Prostate gland (tissue), 2 donors: ENCODE data around the gene LMX1B. TPM values are rescaled to one million over a fixed set of nuclear protein-coding genes. Genes with fewer than 3 reads are reported as not detected.
"Not testable (repeated sequence)": the region's sequence is repeated elsewhere in the genome, so short reads cannot be mapped to it uniquely, and the experiment has no call there.

Source experiments
- DNase-seq: peaks from one replicate; pipeline ENCODE4 v3.0.0-alpha.2; 2019; ENCODE audit warnings: low spot score
- H3K27ac ChIP-seq, 2 donors: fragments of 200-600 bp; sonication (generic); 2 replicates each; pipeline ENCODE4 v1.5.1; 2017 to 2019
- H3K27me3 ChIP-seq: fragments of 200-600 bp; sonication (generic); replicated peaks from 2 replicates; pipeline ENCODE4 v1.5.1; 2019; ENCODE audit not compliant: insufficient read depth
- H3K36me3 ChIP-seq, 2 donors: fragments of 200-600 bp; sonication (generic); 1 replicate in 1 of 2; 2 replicates in 1 of 2; pipeline versions ENCODE4 v1.5.1 to v1.8.1; 2017 to 2019
- H3K4me1 ChIP-seq: fragments of 200-600 bp; sonication (generic); replicated peaks from 2 replicates; pipeline ENCODE4 v1.5.1; 2019
- H3K4me3 ChIP-seq, 2 donors: fragments of 200-600 bp; sonication (generic); 2 replicates each; pipeline ENCODE4 v1.5.1; 2017 to 2019
- H3K9me3 ChIP-seq: fragments of 200-600 bp; sonication (generic); 2 replicates; pipeline ENCODE4 v1.5.1; 2017
- POLR2A ChIP-seq: fragments of 450-650 bp; IDR thresholded peaks from one replicate; pipeline ENCODE4 v1.6.1; 2016; ENCODE audit warnings: antibody characterized with exemption, mild to moderate bottlenecking
- POLR2AphosphoS5 ChIP-seq: sonication (generic); formaldehyde crosslinking; IDR thresholded peaks from one replicate; pipeline ENCODE4 v1.6.1; 2017; ENCODE audit warnings: antibody characterized with exemption
- whole genome bisulfite sequencing: methylation state at CpG from one replicate; pipeline ENCODE4 v1.1.5; 2018; 5-methylcytosine and 5-hydroxymethylcytosine counted together
- intact Hi-C: fragments of 100-400 bp; cut with DNase I; formaldehyde crosslinking; loops from one replicate; pipeline ENCODE4 v1.14.2; 2022
- total RNA-seq, 2 donors: library from RNA; depleted of rRNA; stranded (reverse); fragments of >200 nt; gene quantifications; one replicate each; pipeline ENCODE4 v1.1.0, GENCODE V29; 2016
- TF ChIP-seq, protein P1 (sequence below), 4 experiments: fragments of 200-600 bp in 2 of 4; fragments of 450-650 bp in 2 of 4; sonication (generic) in 2 of 4; IDR thresholded peaks; 1 replicate in 3 of 4; 2 replicates in 1 of 4; pipeline ENCODE4 v1.5.1; 2016 to 2019; ENCODE audit warnings: antibody characterized with exemption in 4 of 4, mild to moderate bottlenecking in 2 of 4, moderate library complexity in 2 of 4

Gene LMX1B
- total RNA-seq, 2 donors from 2014 or later, result 0.18 to 2.1 TPM

DNA sequence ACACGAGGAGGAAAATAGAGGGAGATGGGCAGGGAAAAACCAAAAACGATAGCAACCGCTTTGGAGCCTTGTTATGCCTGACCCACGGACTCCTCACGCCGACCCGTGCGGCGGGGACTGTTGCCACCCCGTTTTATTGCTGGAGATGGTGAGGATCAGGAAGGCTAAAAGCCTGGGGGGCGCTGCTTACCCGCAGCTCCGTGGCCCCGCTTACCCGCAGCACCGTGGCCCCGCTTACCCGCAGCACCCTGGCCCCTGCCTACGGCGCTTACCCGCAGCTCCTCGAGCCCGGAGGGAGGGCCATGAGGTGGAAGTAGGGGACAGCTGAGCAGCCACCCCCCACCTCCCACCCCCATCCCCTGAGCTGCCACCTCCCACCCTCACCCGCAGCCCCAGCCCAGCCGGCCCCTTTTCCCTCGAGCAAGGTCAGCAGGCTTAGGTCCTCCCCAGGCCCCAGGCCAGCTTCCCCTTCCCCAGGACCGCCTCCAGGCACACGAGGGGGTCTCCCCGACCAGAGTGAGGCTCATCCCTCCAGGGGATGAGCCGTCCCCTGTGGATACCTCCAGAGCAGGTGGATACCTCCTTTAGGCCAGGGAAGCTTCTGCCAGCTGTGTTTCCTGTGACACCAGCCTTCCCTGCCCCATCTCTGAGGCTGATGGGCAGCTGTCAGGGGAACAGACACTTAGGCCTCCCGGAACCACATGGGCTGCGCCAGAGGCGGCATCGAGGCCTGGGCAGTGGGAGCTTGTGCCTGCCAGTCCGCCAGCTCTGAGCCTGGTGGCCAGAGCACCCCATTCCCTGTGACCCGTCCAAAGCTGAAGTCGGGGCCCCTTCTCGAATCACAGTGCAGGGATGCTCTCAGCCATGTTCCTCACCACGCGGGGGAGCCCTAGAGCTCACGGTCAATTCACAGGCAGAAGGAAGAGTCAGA lies 92.3 kb downstream of the LMX1B start:
- H3K4me3 ChIP-seq, result no peak overlapping the region
- H3K27me3 ChIP-seq, result no peaks in the 10 kb centered on the region
- H3K9me3 ChIP-seq, result no peaks in the 10 kb centered on the region
- no peak for TF ChIP-seq POLR2AphosphoS5
- no peak for TF ChIP-seq POLR2A
- TF ChIP-seq, protein P1, sequence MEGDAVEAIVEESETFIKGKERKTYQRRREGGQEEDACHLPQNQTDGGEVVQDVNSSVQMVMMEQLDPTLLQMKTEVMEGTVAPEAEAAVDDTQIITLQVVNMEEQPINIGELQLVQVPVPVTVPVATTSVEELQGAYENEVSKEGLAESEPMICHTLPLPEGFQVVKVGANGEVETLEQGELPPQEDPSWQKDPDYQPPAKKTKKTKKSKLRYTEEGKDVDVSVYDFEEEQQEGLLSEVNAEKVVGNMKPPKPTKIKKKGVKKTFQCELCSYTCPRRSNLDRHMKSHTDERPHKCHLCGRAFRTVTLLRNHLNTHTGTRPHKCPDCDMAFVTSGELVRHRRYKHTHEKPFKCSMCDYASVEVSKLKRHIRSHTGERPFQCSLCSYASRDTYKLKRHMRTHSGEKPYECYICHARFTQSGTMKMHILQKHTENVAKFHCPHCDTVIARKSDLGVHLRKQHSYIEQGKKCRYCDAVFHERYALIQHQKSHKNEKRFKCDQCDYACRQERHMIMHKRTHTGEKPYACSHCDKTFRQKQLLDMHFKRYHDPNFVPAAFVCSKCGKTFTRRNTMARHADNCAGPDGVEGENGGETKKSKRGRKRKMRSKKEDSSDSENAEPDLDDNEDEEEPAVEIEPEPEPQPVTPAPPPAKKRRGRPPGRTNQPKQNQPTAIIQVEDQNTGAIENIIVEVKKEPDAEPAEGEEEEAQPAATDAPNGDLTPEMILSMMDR (IDR thresholded peaks at IDR 0.05), result peak in 3 of 4 experiments; percentile 43 to 63 (median 55)
- WGBS, result 44% methylated on average over 38 of the region's 41 CpGs
- no peak overlapping the region for H3K27ac ChIP-seq
- H3K4me1 ChIP-seq, result no peaks in the 10 kb centered on the region
- peak; percentile 35 for DNase-seq
- intact Hi-C loops, result loop anchor here (1.0 to 10.0 kb wide), 2 partner anchors 75 to 201 kb away; no protein-coding TSS in a partner anchor
- no peaks in the 10 kb centered on the region for H3K36me3 ChIP-seq

DNA sequence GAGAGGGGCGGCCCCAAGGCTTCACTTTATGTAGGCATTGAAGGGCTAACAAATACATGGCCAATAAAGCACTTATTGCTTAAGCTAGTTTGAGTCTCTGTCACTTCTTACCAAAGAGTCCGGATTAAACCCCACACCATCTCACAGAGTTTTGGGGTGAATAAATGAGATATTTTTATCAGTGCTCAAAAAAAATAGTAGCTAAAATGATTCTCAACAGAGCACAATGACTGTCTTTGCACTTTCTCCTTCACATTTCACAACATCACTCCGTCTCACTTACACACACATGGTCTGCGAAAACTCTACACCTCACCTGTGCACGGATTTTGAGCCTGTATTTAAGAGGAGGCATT lies 92.9 kb downstream of the LMX1B start:
- Histone ChIP-seq H3K4me3 (no peak overlapping the region), H3K4me1 (no peaks in the 10 kb centered on the region), H3K27ac (no peak overlapping the region), H3K9me3 (no peaks in the 10 kb centered on the region), H3K36me3 (no peaks in the 10 kb centered on the region), H3K27me3 (no peaks in the 10 kb centered on the region)
- intact Hi-C loops, result loop anchor here (10.0 kb wide), 1 partner anchor 202 kb away; no protein-coding TSS in a partner anchor
- TF ChIP-seq POLR2A, result no peak
- TF ChIP-seq, protein P1 (IDR thresholded peaks at IDR 0.05), result no peak
- no peak for TF ChIP-seq POLR2AphosphoS5
- WGBS, result 58% methylated on average over 5 of the region's 5 CpGs
- DNase-seq, result no peak

DNA sequence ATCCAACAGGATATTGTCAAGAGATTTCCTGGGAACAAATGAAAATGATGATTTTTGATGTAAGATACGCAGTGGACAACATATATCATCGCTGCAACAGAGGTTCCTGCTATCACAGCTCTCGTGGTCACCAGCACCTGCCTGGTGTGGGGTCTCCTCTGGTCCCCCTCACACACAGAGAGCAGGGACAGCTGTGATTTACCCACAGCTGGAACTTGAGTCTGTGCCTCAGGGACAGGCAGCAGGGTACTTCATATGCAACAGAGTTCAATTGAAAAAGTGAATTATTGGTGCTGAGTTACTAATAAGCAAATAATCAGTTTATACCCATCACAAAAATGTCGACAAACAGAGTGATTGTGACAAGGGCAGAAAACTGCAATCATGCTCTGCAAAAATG lies 93.4 kb downstream of the LMX1B start:
- no peaks in the 10 kb centered on the region for H3K27me3 ChIP-seq
- H3K9me3 ChIP-seq, result no peaks in the 10 kb centered on the region
- TF ChIP-seq, protein P1 (IDR thresholded peaks at IDR 0.05), result no peak
- no peak for TF ChIP-seq POLR2AphosphoS5
- no peak for TF ChIP-seq POLR2A
- H3K4me3 ChIP-seq, result no peak overlapping the region
- intact Hi-C loops, result loop anchor here (10.0 kb wide), 1 partner anchor 202 kb away; no protein-coding TSS in a partner anchor
- WGBS, result 82% methylated on average over 4 of the region's 4 CpGs
- H3K27ac ChIP-seq, result no peak overlapping the region
- no peaks in the 10 kb centered on the region for H3K4me1 ChIP-seq
- DNase-seq, result peak; percentile 2
- H3K36me3 ChIP-seq, result no peaks in the 10 kb centered on the region

DNA sequence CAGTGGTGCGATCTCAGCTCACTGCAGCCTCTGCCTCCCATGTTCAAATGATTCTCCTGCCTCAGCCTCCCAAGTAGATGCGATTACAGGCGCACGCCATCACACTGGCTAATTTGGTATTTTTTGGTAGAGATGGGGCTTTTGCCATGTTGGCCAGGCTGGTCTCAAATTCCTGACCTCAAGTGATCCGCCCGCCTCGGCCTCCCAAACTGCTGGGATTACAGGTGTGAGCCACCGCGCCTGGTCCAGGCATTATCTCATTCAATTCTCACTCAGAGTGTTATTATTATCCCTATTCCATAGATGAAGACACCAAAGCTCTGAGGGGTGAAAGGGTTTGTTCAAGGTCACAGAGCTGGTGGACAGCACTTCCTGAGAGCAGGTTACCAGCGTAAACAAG lies 94.0 kb downstream of the LMX1B start:
- intact Hi-C loops, result loop anchor here (10.0 kb wide), 1 partner anchor 203 kb away; no protein-coding TSS in a partner anchor
- not testable (repeated sequence) for H3K4me1 ChIP-seq, H3K4me3 ChIP-seq, H3K9me3 ChIP-seq, H3K27ac ChIP-seq, H3K27me3 ChIP-seq, H3K36me3 ChIP-seq, DNase-seq
- WGBS, result 95% methylated on average over 10 of the region's 10 CpGs

DNA sequence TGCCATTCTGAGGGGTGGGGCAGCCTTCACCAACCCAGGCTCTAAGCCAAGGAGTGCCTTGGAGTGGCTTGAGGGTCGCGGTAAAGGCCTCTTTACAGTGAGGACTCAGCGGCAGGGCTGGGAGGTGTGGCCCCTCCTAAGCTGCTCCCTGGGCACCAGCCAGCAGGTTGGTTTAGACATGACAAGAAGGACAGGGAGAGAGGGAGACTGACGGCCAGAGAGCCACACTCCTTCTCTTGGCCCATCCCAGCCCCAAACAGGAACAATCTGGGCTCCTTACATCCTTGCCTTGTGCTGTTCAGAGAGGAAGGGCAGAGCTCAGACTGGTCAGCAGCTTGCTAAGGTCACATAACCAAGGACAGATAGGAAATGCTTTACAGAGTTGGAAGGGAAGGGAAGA lies 94.5 kb downstream of the LMX1B start:
- WGBS, result 42% methylated on average over 4 of the region's 4 CpGs
- H3K9me3 ChIP-seq, result no peaks in the 10 kb centered on the region
- TF ChIP-seq POLR2A (no peak), POLR2AphosphoS5 (no peak)
- TF ChIP-seq, protein P1 (IDR thresholded peaks at IDR 0.05), result no peak
- DNase-seq, result no peak
- H3K4me1 ChIP-seq, result no peaks in the 10 kb centered on the region
- H3K4me3 ChIP-seq, result no peak overlapping the region
- intact Hi-C loops, result loop anchor here (10.0 kb wide), 1 partner anchor 203 kb away; no protein-coding TSS in a partner anchor
- H3K36me3 ChIP-seq, result no peaks in the 10 kb centered on the region
- no peaks in the 10 kb centered on the region for H3K27me3 ChIP-seq
- no peak overlapping the region for H3K27ac ChIP-seq
